Trophoblast cell (in vitro differentiated cells and primary cell): ENCODE results near the gene ESRP2.

Source experiments
- DNase-seq, 2 donors: peaks; one replicate each; pipeline ENCODE4 v3.0.0-alpha.2; 2016
- H2AFZ ChIP-seq: 2 replicates; pipeline ENCODE4 v1.6.1; 2013; ENCODE audit warnings: low read length, moderate library complexity, mild to moderate bottlenecking; ENCODE audit not compliant: insufficient read depth, poor library complexity
- H2AK5ac ChIP-seq: 2 replicates; pipeline ENCODE4 v1.6.1; 2013; ENCODE audit warnings: mild to moderate bottlenecking, low read length
- H2BK120ac ChIP-seq: 2 replicates; pipeline ENCODE4 v1.6.1; 2013; ENCODE audit warnings: low read length, mild to moderate bottlenecking, moderate library complexity; ENCODE audit not compliant: insufficient read depth, poor library complexity
- H2BK12ac ChIP-seq: 2 replicates; pipeline ENCODE4 v1.6.1; 2013; ENCODE audit warnings: mild to moderate bottlenecking, low read length, moderate library complexity
- H2BK5ac ChIP-seq: 2 replicates; pipeline ENCODE4 v1.6.1; 2013; ENCODE audit warnings: low read length, low read depth, moderate library complexity, mild to moderate bottlenecking; ENCODE audit not compliant: poor library complexity
- H3K14ac ChIP-seq: 2 replicates; pipeline ENCODE4 v1.6.1; 2013; ENCODE audit warnings: mild to moderate bottlenecking, low read length
- H3K18ac ChIP-seq: 2 replicates; pipeline ENCODE4 v1.6.1; 2013; ENCODE audit warnings: mild to moderate bottlenecking, low read length
- H3K23ac ChIP-seq: 2 replicates; pipeline ENCODE4 v1.6.1; 2013; ENCODE audit warnings: low read length
- H3K27ac ChIP-seq: 2 replicates; pipeline ENCODE4 v1.5.1; 2013; ENCODE audit warnings: low read depth, mild to moderate bottlenecking, inconsistent platforms, low read length, moderate library complexity
- H3K27me3 ChIP-seq: 2 replicates; pipeline ENCODE4 v1.6.1; 2013; ENCODE audit warnings: inconsistent platforms, mild to moderate bottlenecking, low read length, moderate library complexity; ENCODE audit not compliant: insufficient read depth
- H3K36me3 ChIP-seq, 2 experiments: 1 replicate in 1 of 2; 2 replicates in 1 of 2; pipeline ENCODE4 v1.6.1; 2013; ENCODE audit warnings: low read length in 2 of 2, mild to moderate bottlenecking in 2 of 2, moderate library complexity in 1 of 2; ENCODE audit not compliant: insufficient read depth in 2 of 2, control insufficient read depth in 1 of 2
- H3K4ac ChIP-seq: 2 replicates; pipeline ENCODE4 v1.6.1; 2013; ENCODE audit warnings: low read depth, mild to moderate bottlenecking, low read length, moderate library complexity
- H3K4me1 ChIP-seq, 2 experiments: 1 replicate in 1 of 2; 2 replicates in 1 of 2; pipeline ENCODE4 v1.6.1; 2013; ENCODE audit warnings: low read length in 2 of 2, mild to moderate bottlenecking in 2 of 2, moderate library complexity in 1 of 2; ENCODE audit not compliant: insufficient read depth in 2 of 2, control insufficient read depth in 1 of 2
- H3K4me2 ChIP-seq: 2 replicates; pipeline ENCODE4 v1.6.1; 2013; ENCODE audit warnings: inconsistent platforms, mild to moderate bottlenecking, low read length, moderate library complexity
- H3K4me3 ChIP-seq: 2 replicates; pipeline ENCODE4 v1.5.1; 2013; ENCODE audit warnings: mild to moderate bottlenecking, low read depth, low read length, inconsistent platforms
- H3K79me1 ChIP-seq: one replicate; pipeline ENCODE4 v1.6.1; 2013; ENCODE audit warnings: low read length
- H3K79me2 ChIP-seq: 2 replicates; pipeline ENCODE4 v1.6.1; 2013; ENCODE audit warnings: low read length, mild to moderate bottlenecking; ENCODE audit not compliant: control insufficient read depth, insufficient read depth, poor library complexity
- H3K9ac ChIP-seq: 2 replicates; pipeline ENCODE4 v1.6.1; 2013; ENCODE audit warnings: mild to moderate bottlenecking, low read length
- H3K9me3 ChIP-seq: 2 replicates; pipeline ENCODE4 v1.6.1; 2013; ENCODE audit warnings: low read depth, mild to moderate bottlenecking, control low read depth, inconsistent platforms, low read length; ENCODE audit not compliant: insufficient read depth
- H4K12ac ChIP-seq: 2 replicates; pipeline ENCODE4 v1.6.1; 2013; ENCODE audit warnings: low read depth, mild to moderate bottlenecking, low read length, moderate library complexity
- H4K8ac ChIP-seq: 2 replicates; pipeline ENCODE4 v1.6.1; 2013; ENCODE audit warnings: low read depth, mild to moderate bottlenecking, low read length, moderate library complexity
- H4K91ac ChIP-seq: one replicate; pipeline ENCODE4 v1.6.1; 2013; ENCODE audit warnings: low read depth, mild to moderate bottlenecking, low read length, moderate library complexity
- whole genome bisulfite sequencing: extraction: QIAGEN DNeasy Blood & Tissue Kit; methylation state at CpG from one replicate; pipeline ENCODE4 v1.1.7; 2013; ENCODE audit warnings: missing lambda C conversion rate; ENCODE audit not compliant: insufficient read length, insufficient coverage; ENCODE audit errors: extremely low coverage; 5-methylcytosine and 5-hydroxymethylcytosine counted together

ESRP2 gene

GRCh38 chr16:68188170-68188569 is 47.8 kb downstream of the ESRP2 start:
- H3K9me3 ChIP-seq = peaks cover 10% of the 10 kb centered on the region
- no peak overlapping the region for H2AK5ac ChIP-seq
- peaks cover 7 to 28% of the 10 kb centered on the region in 2 experiments for H3K36me3 ChIP-seq
- no peak overlapping the region for H2BK5ac ChIP-seq
- no peaks in the 10 kb centered on the region for H3K79me1 ChIP-seq
- H4K12ac ChIP-seq = no peak overlapping the region
- no peak overlapping the region for H2BK12ac ChIP-seq
- no peak overlapping the region for H4K8ac ChIP-seq
- no peaks in the 10 kb centered on the region for H3K79me2 ChIP-seq
- H2AFZ ChIP-seq = no peak overlapping the region
- H3K18ac ChIP-seq = no peak overlapping the region
- no peak overlapping the region for H3K4me2 ChIP-seq
- no peaks in the 10 kb centered on the region for H3K4me1 ChIP-seq
- H2BK120ac ChIP-seq = no peak overlapping the region
- DNase-seq = no peak
- H3K14ac ChIP-seq = no peak overlapping the region
- H3K9ac ChIP-seq = no peak overlapping the region
- no peak overlapping the region for H3K23ac ChIP-seq
- H3K4ac ChIP-seq = no peak overlapping the region
- WGBS = no CpG with 5 or more reads among the region's 10 CpGs
- H3K27me3 ChIP-seq = no peaks in the 10 kb centered on the region
- no peak overlapping the region for H3K27ac ChIP-seq
- H3K4me3 ChIP-seq = no peak overlapping the region
- H4K91ac ChIP-seq = no peak overlapping the region

DNA sequence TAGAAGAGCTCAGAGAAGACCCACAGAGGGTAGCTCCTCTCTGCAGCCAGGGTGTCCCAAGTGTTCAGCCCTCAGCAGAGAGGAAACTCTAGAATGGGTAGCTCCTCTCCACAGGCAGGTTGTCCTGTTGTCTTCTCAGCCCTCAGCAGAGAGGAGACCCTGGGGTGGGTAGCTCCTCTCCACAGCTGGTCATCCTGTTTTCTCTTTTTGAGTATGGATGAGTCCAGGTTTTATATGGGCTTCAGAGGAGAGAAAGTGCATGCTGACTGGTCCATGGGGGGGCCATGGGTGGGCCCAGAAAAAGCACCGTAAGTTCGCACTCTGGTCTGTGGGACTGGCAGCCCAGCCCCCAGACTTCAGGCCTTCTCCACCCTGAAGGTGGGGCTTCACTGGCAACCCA is 48.4 kb downstream of the ESRP2 start:
- Histone ChIP-seq H3K14ac (no peak overlapping the region), H3K4ac (no peak overlapping the region), H2BK120ac (no peak overlapping the region), H2AK5ac (no peak overlapping the region), H4K8ac (no peak overlapping the region), H3K4me1 (no peaks in the 10 kb centered on the region), H4K91ac (no peak overlapping the region), H2BK5ac (no peak overlapping the region), H3K9ac (no peak overlapping the region), H4K12ac (no peak overlapping the region), H3K79me2 (no peaks in the 10 kb centered on the region), H3K4me3 (no peak overlapping the region), H3K27ac (no peak overlapping the region), H3K79me1 (no peaks in the 10 kb centered on the region), H3K36me3 (peaks cover 9 to 25% of the 10 kb centered on the region in 2 experiments), H3K9me3 (peaks cover 10% of the 10 kb centered on the region), H3K23ac (no peak overlapping the region), H3K18ac (no peak overlapping the region), H2BK12ac (no peak overlapping the region), H3K27me3 (no peaks in the 10 kb centered on the region), H3K4me2 (no peak overlapping the region), H2AFZ (no peak overlapping the region)
- no CpG with 5 or more reads among the region's 2 CpGs for WGBS
- no peak for DNase-seq

DNA sequence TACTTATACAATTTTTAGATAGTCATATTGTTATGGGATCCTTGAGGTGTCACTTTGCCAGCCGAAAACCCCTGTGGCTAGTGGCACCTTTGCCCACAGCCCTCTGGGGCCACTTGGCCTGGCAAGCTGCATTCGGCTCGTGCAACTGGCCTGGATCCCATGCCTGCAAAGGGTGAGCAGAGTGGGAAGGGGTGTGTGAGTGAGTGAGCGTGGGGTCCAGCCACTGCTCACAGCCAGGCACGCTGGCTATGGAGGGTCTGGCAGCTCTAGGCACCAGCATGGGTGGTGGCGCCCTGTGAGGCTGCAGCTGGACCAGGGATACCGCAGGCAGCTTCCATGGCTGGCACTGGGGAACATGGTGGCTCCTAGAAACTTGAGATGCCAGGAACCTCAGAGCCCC is 49.0 kb downstream of the ESRP2 start:
- no peak overlapping the region for H3K4me3 ChIP-seq
- no peak overlapping the region for H3K9ac ChIP-seq
- peaks cover 10% of the 10 kb centered on the region for H3K9me3 ChIP-seq
- H3K4ac ChIP-seq = no peak overlapping the region
- H2AK5ac ChIP-seq = no peak overlapping the region
- H3K14ac ChIP-seq = no peak overlapping the region
- H3K4me2 ChIP-seq = no peak overlapping the region
- H3K79me2 ChIP-seq = no peaks in the 10 kb centered on the region
- H3K36me3 ChIP-seq = peaks cover 9 to 25% of the 10 kb centered on the region in 2 experiments
- no peaks in the 10 kb centered on the region for H3K4me1 ChIP-seq
- WGBS = no CpG with 5 or more reads among the region's 7 CpGs
- no peak overlapping the region for H4K8ac ChIP-seq
- no peak overlapping the region for H2BK12ac ChIP-seq
- H2BK5ac ChIP-seq = no peak overlapping the region
- H3K23ac ChIP-seq = no peak overlapping the region
- no peak overlapping the region for H2AFZ ChIP-seq
- H3K27me3 ChIP-seq = no peaks in the 10 kb centered on the region
- H3K79me1 ChIP-seq = no peaks in the 10 kb centered on the region
- H4K12ac ChIP-seq = no peak overlapping the region
- H4K91ac ChIP-seq = no peak overlapping the region
- H3K27ac ChIP-seq = no peak overlapping the region
- H2BK120ac ChIP-seq = no peak overlapping the region
- DNase-seq = no peak
- H3K18ac ChIP-seq = no peak overlapping the region

DNA sequence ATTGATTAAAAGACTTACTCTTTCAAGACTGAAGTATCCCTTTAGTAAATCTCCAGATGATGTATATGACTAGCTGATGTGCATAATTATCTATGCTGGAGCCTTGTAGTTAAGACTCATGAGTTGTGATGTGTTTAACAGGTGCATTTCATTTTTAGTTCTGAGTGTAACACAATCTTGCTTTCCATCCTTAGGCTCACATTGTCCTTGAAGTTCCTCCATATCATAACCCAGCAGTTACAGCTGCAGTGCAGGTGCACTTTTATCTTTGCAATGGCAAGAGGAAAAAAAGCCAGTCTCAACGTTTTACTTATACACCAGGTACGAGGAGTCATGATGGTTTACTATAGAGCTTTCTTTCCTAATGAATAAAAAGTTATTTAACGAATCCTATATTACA is 52.9 kb downstream of the ESRP2 start:
- Histone ChIP-seq H3K79me1 (no peaks in the 10 kb centered on the region), H3K27ac (no peak overlapping the region), H4K12ac (no peak overlapping the region), H2BK5ac (no peak overlapping the region), H2BK12ac (no peak overlapping the region), H4K8ac (no peak overlapping the region), H3K4me1 (no peaks in the 10 kb centered on the region), H3K79me2 (no peaks in the 10 kb centered on the region), H2BK120ac (no peak overlapping the region), H3K4me3 (no peak overlapping the region), H2AFZ (no peak overlapping the region), H3K9ac (no peak overlapping the region), H3K4ac (no peak overlapping the region), H3K4me2 (no peak overlapping the region), H3K14ac (no peak overlapping the region), H4K91ac (no peak overlapping the region), H3K27me3 (no peaks in the 10 kb centered on the region), H3K18ac (no peak overlapping the region), H3K9me3 (peaks cover 8% of the 10 kb centered on the region), H2AK5ac (no peak overlapping the region), H3K23ac (no peak overlapping the region), H3K36me3 (peaks cover 5 to 12% of the 10 kb centered on the region in 2 experiments)
- DNase-seq = no peak
- no CpG with 5 or more reads among the region's 3 CpGs for WGBS
